WTC11 (cell line): ENCODE measurements around the gene VWA8.
"Not testable (repeated sequence)": the region's sequence is repeated elsewhere in the genome, so short reads cannot be mapped to it uniquely, and the experiment has no call there.

Experiments used
- AFF4 ChIP-seq: sonication (generic); formaldehyde crosslinking; IDR thresholded peaks from 2 replicates; pipeline ENCODE4 v1.8.1; 2023; ENCODE audit warnings: mild to moderate bottlenecking, missing genetic modification reagents, borderline replicate concordance
- CBFB ChIP-seq: sonication (generic); formaldehyde crosslinking; IDR thresholded peaks from 2 replicates; pipeline ENCODE4 v1.8.1; 2022; ENCODE audit warnings: mild to moderate bottlenecking, low read depth, missing genetic modification reagents
- CTCF ChIP-seq: fragments of 200-600 bp; IDR thresholded peaks from 2 replicates; pipeline ENCODE4 v1.8.0; 2022; ENCODE audit warnings: antibody characterized with exemption
- E2F5 ChIP-seq: sonication (generic); formaldehyde crosslinking; IDR thresholded peaks from 2 replicates; pipeline ENCODE4 v1.8.1; 2022; ENCODE audit warnings: mild to moderate bottlenecking, moderate library complexity, missing genetic modification reagents
- KAT7 ChIP-seq: sonication (generic); formaldehyde crosslinking; IDR thresholded peaks from 2 replicates; pipeline ENCODE4 v1.8.1; 2023; ENCODE audit warnings: missing genetic modification reagents, mild to moderate bottlenecking, borderline replicate concordance
- MYBL2 ChIP-seq: sonication (generic); formaldehyde crosslinking; IDR thresholded peaks from 2 replicates; pipeline ENCODE4 v1.8.1; 2023; ENCODE audit warnings: mild to moderate bottlenecking, moderate library complexity, missing genetic modification reagents
- NR1H2 ChIP-seq: sonication (generic); formaldehyde crosslinking; IDR thresholded peaks from 2 replicates; pipeline ENCODE4 v1.9.0; 2021; ENCODE audit warnings: mild to moderate bottlenecking, moderate library complexity, missing genetic modification reagents
- OVOL2 ChIP-seq: fragments of 250-450 bp; sonication (Bioruptor Pico); IDR thresholded peaks from 2 replicates; pipeline ENCODE4 v1.9.0; 2021; ENCODE audit warnings: mild to moderate bottlenecking, borderline replicate concordance
- TP53 ChIP-seq: sonication (generic); formaldehyde crosslinking; IDR thresholded peaks from 2 replicates; pipeline ENCODE4 v1.8.1; 2023; ENCODE audit warnings: mild to moderate bottlenecking, missing genetic modification reagents

DNA sequence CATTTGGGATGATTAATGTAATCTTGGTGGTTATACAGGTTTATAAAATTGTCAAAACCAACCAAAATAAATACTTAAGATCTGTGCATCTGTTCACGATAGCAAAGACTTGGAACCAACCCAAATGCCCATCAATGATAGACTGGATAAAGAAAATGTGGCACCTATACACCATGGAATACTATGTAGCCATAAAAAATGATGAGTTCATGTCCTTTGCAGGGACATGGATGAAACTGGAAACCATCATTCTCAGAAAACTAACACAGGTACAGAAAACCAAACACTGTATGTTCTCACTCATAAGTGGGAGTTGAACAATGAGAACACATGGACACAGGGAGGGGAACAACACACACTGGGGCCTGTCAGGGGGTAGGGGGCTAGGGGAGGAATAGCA lies 11.8 kb downstream of the VWA8 start:
- TF ChIP-seq AFF4; CTCF; MYBL2 (CRISPR knock-in tag); KAT7; TP53; E2F5; NR1H2 (CRISPR knock-in tag); CBFB; OVOL2 (CRISPR knock-in tag): not testable (repeated sequence)
